Fibroblast of lung (primary cell): ENCODE measurements around the gene HTRA2. TPM values are rescaled to one million over a fixed set of nuclear protein-coding genes. Genes with fewer than 3 reads are reported as not detected.

Source experiments
- DNase-seq, 2 donors: peaks; one replicate each; pipeline versions ENCODE4 v3.0.0 to v3.0.0-alpha.2; 2010; ENCODE audit warnings: low read depth in 2 of 2
- H2AFZ ChIP-seq: 2 replicates; pipeline ENCODE4 v1.5.1; 2012; ENCODE audit warnings: low read length, control low read depth, inconsistent platforms
- H3K27ac ChIP-seq: 2 replicates; pipeline ENCODE4 v1.5.1; 2011; ENCODE audit warnings: low read length, control low read depth; ENCODE audit not compliant: insufficient read depth
- H3K27me3 ChIP-seq: 2 replicates; pipeline ENCODE4 v1.5.1; 2011; ENCODE audit warnings: mild to moderate bottlenecking, low read length; ENCODE audit not compliant: control insufficient read depth, insufficient read depth
- H3K36me3 ChIP-seq: 2 replicates; pipeline ENCODE4 v1.5.1; 2011; ENCODE audit warnings: low read length; ENCODE audit not compliant: control insufficient read depth, insufficient read depth
- H3K4me1 ChIP-seq: 2 replicates; pipeline ENCODE4 v1.5.1; 2011; ENCODE audit warnings: low read length; ENCODE audit not compliant: control insufficient read depth, insufficient read depth; ENCODE audit errors: extremely low read depth
- H3K4me2 ChIP-seq: 2 replicates; pipeline ENCODE4 v1.5.1; 2011; ENCODE audit warnings: low read length, control low read depth; ENCODE audit not compliant: insufficient read depth; ENCODE audit errors: extremely low read depth
- H3K4me3 ChIP-seq, 4 experiments: fragments of 200-600 bp in 1 of 4; sonication (generic) in 1 of 4; replicated peaks in 1 of 4; 2 replicates each; pipeline ENCODE4 v1.5.1; 2011 to 2016; ENCODE audit warnings: low read length in 4 of 4, low read depth in 3 of 4, mild to moderate bottlenecking in 3 of 4, control low read depth in 2 of 4, inconsistent platforms in 1 of 4, mixed read lengths in 1 of 4; ENCODE audit not compliant: insufficient read depth in 1 of 4; ENCODE audit errors: control extremely low read depth in 1 of 4
- H3K79me2 ChIP-seq: 2 replicates; pipeline ENCODE4 v1.5.1; 2012; ENCODE audit warnings: mild to moderate bottlenecking, low read length, inconsistent platforms; ENCODE audit not compliant: control insufficient read depth, insufficient read depth
- H3K9ac ChIP-seq: 2 replicates; pipeline ENCODE4 v1.5.1; 2011; ENCODE audit warnings: mild to moderate bottlenecking, low read length, control low read depth; ENCODE audit not compliant: insufficient read depth
- H3K9me3 ChIP-seq: 2 replicates; pipeline ENCODE4 v1.5.1; 2012; ENCODE audit warnings: low read depth, low read length; ENCODE audit not compliant: control insufficient read depth, insufficient read depth
- H4K20me1 ChIP-seq: 2 replicates; pipeline ENCODE4 v1.5.1; 2011; ENCODE audit warnings: low read length; ENCODE audit not compliant: control insufficient read depth, insufficient read depth; ENCODE audit errors: extremely low read depth
- EZH2 ChIP-seq: IDR thresholded peaks from 2 replicates; pipeline ENCODE4 v1.5.1; 2012; ENCODE audit warnings: low read length, control low read depth, mild to moderate bottlenecking; ENCODE audit errors: missing control alignments
- polyA plus RNA-seq, 2 donors: library from polyadenylated mRNA; depleted of rRNA in 1 of 2; stranded (reverse) in 1 of 2; unstranded in 1 of 2; fragments of >200 nt; gene quantifications; 2 replicates each; pipeline ENCODE4 v1.2.1, GENCODE V29; 2011 to 2012; ENCODE audit warnings: missing spikeins in 1 of 2
- total RNA-seq: library from RNA; depleted of rRNA; stranded (reverse); fragments of >200 nt; gene quantifications from 2 replicates; pipeline ENCODE4 v1.2.1, GENCODE V29; 2014
- TF ChIP-seq, protein P1 (sequence below), 2 donors: IDR thresholded peaks in 1 of 2; conservative IDR thresholded peaks in 1 of 2; 1 replicate in 1 of 2; 2 replicates in 1 of 2; pipeline ENCODE4 v1.5.1; 2011 to 2012; ENCODE audit warnings: low read length in 2 of 2, control low read depth in 1 of 2, inconsistent platforms in 1 of 2, low read depth in 1 of 2, mild to moderate bottlenecking in 1 of 2

The HTRA2 gene
- total and polyA plus RNA-seq, 2 donors (not counting 1 experiment from before 2014, with no cell fraction given) = 18.8 to 45.7 TPM

DNA sequence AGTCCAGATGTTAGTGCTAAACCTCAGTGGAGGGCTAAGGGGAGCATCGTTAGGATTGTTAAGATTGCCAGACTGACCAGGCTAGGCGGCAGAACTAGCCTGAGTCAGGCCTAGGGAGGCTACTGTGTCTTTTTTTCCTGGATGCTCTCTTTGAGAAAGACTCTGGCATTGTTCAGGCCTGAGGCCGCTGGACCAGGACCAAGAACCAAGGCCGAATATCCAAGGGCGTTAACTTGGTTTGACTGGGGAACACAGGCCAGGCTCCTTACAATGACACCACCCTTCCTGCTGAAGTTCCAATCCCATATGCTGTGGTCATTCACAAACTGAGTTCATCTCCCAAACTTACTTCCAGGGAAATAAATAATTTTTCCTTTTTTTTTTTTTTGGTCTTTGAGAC is 10.6 kb downstream of the HTRA2 start:
- H3K79me2 ChIP-seq = no peaks in the 10 kb centered on the region
- no peak overlapping the region for H2AFZ ChIP-seq
- no peak overlapping the region for H3K4me2 ChIP-seq
- no peaks in the 10 kb centered on the region for H3K9me3 ChIP-seq
- no peak overlapping the region for H3K9ac ChIP-seq
- H4K20me1 ChIP-seq = no peaks in the 10 kb centered on the region
- no peaks in the 10 kb centered on the region for H3K4me1 ChIP-seq
- H3K36me3 ChIP-seq = no peaks in the 10 kb centered on the region
- no peak overlapping the region for H3K27ac ChIP-seq
- DNase-seq = no peak
- TF ChIP-seq, protein P1, sequence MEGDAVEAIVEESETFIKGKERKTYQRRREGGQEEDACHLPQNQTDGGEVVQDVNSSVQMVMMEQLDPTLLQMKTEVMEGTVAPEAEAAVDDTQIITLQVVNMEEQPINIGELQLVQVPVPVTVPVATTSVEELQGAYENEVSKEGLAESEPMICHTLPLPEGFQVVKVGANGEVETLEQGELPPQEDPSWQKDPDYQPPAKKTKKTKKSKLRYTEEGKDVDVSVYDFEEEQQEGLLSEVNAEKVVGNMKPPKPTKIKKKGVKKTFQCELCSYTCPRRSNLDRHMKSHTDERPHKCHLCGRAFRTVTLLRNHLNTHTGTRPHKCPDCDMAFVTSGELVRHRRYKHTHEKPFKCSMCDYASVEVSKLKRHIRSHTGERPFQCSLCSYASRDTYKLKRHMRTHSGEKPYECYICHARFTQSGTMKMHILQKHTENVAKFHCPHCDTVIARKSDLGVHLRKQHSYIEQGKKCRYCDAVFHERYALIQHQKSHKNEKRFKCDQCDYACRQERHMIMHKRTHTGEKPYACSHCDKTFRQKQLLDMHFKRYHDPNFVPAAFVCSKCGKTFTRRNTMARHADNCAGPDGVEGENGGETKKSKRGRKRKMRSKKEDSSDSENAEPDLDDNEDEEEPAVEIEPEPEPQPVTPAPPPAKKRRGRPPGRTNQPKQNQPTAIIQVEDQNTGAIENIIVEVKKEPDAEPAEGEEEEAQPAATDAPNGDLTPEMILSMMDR (conservative IDR thresholded peaks at IDR 0.05 in 1 of 2, IDR thresholded peaks at IDR 0.05 in 1 of 2; ENCODE audit: low read depth in 1 of 2, low read length in 2 of 2) = no peak
- TF ChIP-seq EZH2 = no peak
- H3K27me3 ChIP-seq = peaks cover 2% of the 10 kb centered on the region
- no peak overlapping the region for H3K4me3 ChIP-seq

DNA sequence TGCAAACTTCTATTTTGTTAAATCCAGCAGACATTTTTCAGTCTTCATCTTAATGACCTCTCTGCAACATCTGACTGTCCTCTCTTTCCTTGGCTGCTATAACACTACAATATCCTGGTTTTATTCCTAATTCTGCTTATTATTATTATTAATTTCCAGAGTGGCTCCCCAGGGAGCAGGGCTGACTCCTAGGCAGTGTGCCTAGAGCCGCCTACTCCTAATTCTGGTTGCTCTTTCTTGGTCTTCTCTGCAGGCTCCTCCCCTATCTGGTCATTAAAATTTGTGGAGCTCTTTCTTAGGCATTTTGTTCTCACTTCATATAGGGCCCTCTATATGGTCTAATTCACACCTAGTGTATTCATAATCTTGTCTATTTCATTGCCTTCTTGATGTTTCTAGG is 13.2 kb downstream of the HTRA2 start:
- no peak overlapping the region for H2AFZ ChIP-seq
- DNase-seq = no peak
- no peak overlapping the region for H3K4me3 ChIP-seq
- H3K4me1 ChIP-seq = no peaks in the 10 kb centered on the region
- H4K20me1 ChIP-seq = no peaks in the 10 kb centered on the region
- H3K36me3 ChIP-seq = no peaks in the 10 kb centered on the region
- H3K27ac ChIP-seq = no peak overlapping the region
- H3K79me2 ChIP-seq = no peaks in the 10 kb centered on the region
- H3K27me3 ChIP-seq = no peaks in the 10 kb centered on the region
- H3K9ac ChIP-seq = no peak overlapping the region
- TF ChIP-seq EZH2 = no peak
- TF ChIP-seq, protein P1 (conservative IDR thresholded peaks at IDR 0.05 in 1 of 2, IDR thresholded peaks at IDR 0.05 in 1 of 2; ENCODE audit: low read depth in 1 of 2, low read length in 2 of 2) = no peak
- H3K9me3 ChIP-seq = no peaks in the 10 kb centered on the region
- H3K4me2 ChIP-seq = no peak overlapping the region

DNA sequence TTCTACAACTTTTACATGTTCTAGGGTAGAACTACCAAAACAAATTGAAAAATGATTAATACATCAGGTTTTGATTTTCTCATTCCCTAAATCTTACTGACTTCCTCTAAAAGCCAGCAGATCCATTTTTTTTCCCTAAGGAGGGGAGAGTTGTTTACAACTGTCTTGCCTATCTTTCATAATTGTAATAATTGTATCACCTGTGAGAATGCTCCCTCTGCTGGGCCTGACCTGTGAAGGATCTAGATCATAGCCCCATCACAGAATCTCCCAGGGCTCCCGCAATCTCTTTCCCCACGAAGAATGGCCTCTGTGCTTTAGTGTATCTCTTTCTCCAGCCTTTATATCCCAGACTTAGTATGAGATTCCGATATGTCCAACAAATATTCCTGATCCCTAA is 14.9 kb downstream of the HTRA2 start:
- no peak overlapping the region for H3K4me2 ChIP-seq
- H3K36me3 ChIP-seq = no peaks in the 10 kb centered on the region
- TF ChIP-seq EZH2 = no peak
- TF ChIP-seq, protein P1 (conservative IDR thresholded peaks at IDR 0.05 in 1 of 2, IDR thresholded peaks at IDR 0.05 in 1 of 2; ENCODE audit: low read depth in 1 of 2, low read length in 2 of 2) = no peak
- no peaks in the 10 kb centered on the region for H3K9me3 ChIP-seq
- H3K27me3 ChIP-seq = no peaks in the 10 kb centered on the region
- no peak overlapping the region for H2AFZ ChIP-seq
- no peak overlapping the region for H3K27ac ChIP-seq
- H3K9ac ChIP-seq = no peak overlapping the region
- no peak overlapping the region for H3K4me3 ChIP-seq
- DNase-seq = no peak
- H3K79me2 ChIP-seq = no peaks in the 10 kb centered on the region
- no peaks in the 10 kb centered on the region for H4K20me1 ChIP-seq
- peaks cover 3% of the 10 kb centered on the region for H3K4me1 ChIP-seq
